Ecto neural progenitor cell (in vitro differentiated cells): ENCODE results near the gene ITGA3.
"Not testable (repeated sequence)": the region's sequence is repeated elsewhere in the genome, so short reads cannot be mapped to it uniquely, and the experiment has no call there.

Experiments
- DNase-seq: peaks from one replicate; pipeline ENCODE4 v3.0.0-alpha.2; 2018; ENCODE audit warnings: low spot score

The ITGA3 gene

GRCh38 chr17:50035421-50035879 is 20.5 kb upstream of the ITGA3 start:
- peak; percentile 49 for DNase-seq

GRCh38 chr17:50035945-50036344 is 20.0 kb upstream of the ITGA3 start:
- no peak for DNase-seq

GRCh38 chr17:50036455-50037261 is 19.3 kb upstream of the ITGA3 start:
- DNase-seq = no peak

- no peak for DNase-seq
These were observed 18.4 kb upstream of the ITGA3 start for GRCh38 chr17:50037321-50038107.

- no peak for DNase-seq
These were observed 16.9 kb upstream of the ITGA3 start for GRCh38 chr17:50039058-50039457.

DNA sequence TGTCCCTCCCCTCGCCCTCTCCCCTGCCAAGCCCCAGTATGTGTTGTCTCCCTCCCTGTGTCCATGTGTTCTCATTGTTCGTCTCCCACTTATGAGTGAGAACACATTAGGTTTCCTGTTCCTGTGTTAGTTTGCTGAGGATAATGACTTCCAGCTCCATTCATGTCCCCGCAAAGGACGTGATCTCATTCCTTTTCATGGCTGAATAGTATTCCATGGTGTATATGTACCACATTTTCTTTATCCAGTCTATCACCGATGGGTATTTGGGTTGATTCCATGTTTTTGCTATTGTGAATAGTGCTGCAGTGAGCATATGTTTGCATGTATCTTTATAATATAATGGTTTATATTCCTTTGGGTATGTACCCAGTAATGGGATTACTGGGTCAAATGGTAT is 15.4 kb upstream of the ITGA3 start:
- not testable (repeated sequence) for DNase-seq

GRCh38 chr17:50042211-50042610 is 13.7 kb upstream of the ITGA3 start:
- DNase-seq = no peak

DNA sequence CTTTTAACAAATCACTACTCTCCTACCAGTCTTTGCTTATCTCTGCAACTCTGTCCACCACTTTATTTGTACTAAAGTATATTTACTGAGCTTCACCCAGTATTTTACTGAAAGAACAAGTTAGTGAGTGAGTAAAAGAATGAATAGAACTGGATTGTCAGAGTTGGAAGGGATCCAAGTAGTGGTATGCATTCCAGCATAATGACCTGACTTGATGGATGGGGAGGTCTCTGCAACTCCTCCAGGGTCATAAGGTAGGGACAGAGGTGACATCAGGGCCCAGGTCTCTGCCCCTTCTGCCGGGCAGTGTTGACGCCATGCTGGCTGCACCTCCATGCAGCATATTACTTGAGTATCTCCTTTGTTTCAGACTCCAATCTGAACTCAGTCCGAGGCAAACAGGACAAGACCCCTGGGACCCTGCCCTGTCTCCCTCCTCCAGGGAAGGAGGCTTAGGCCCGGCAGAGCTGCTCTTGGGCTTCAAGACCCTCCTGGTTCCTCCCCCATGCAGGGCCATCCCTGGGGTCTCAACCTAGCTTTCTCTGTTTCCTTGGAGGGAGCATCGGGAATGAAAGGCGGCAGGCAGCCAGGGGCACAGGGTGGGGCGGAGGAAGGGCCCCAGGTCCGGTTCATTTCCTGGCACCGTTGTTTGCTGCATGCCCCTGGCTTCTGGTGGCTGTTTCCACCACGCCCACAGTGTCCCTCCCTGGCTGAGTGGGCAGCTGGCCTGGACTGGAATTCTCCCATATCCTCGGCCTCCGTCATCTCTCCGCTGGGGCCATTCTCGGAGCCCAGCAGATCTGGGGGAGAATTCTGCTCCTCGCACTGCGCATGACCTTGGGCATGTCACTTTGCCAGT is 12.4 kb upstream of the ITGA3 start:
- DNase-seq = no peak

DNA sequence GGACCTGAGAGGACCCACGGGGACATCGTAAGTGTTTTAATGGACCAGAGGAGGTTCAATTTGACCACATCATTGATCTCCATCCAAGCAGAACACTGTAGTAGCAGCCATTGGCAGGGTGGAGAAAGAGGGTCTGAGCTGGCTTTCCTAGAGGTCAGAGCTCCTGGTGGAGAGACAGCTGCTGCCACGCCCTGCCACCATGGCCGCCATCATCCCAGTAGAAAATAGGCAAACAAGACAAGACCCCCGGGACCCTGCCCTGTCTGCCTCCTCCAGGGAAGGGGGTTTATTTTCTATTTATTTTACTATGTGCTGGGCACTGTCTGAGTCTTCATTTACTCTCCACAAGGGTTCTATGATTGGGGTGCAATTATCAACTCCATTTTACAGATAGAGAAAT is 11.4 kb upstream of the ITGA3 start:
- DNase-seq = no peak

DNA sequence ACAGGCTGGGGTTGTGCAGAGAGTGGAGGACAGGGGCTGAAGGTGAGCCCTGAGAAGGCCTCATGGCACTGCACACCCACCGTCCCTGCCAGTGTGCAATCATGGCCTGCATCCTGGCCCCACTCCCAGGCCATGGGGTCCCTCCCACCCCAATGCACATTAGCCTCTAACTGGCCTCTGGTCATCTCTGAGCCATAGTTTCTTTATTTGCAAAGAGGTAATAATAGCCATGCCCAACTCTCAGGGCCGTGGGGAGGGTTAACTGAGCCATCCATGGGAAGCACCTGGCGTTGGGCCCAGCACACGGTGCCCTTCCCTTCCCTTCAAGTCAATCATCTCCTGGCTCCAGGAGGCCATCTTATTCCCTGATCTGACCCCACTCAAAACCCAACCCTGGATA is 10.8 kb upstream of the ITGA3 start:
- no peak for DNase-seq

- no peak for DNase-seq
These were observed 9.7 kb upstream of the ITGA3 start for GRCh38 chr17:50046179-50046578.

DNA sequence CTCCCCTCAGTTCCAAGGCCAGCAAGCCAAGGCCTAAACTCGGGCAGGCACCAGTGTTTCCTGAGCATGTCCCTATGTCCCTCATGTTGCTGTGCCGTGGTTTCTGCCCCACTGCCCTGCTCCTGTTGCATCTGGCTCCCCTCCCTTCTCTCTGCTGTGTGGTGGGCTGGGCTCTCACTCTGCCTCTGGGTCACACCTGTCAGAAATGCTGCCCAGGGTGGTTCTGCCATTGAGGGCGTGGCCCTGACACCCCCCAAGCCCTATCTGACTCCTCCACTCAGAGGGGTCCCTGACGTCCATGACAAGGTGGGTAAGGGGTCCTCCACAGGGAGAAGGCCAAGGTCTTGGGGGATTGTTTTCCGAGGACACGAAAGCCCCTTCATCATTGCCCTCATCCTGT is 9.2 kb upstream of the ITGA3 start:
- DNase-seq = no peak

DNA sequence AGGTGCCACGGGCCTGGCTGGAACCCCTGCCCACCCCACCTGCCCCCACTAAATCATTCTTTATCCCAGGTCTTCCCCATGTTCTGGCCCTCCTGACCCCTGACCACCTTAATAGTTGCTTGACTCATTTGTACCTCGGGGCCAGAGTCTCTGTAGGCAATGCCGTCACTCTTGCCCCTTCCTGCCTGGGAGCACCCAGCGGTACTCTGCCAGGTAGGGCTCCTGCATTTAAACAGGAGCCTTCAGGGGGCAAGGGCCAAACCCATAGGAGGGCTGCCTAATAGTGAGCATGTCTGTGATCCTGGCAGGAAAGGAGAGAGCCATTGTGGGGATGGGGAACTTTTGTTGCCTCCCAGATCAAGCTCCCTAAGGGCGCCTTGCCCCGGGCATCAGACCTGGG is 8.8 kb upstream of the ITGA3 start:
- no peak for DNase-seq

GRCh38 chr17:50047488-50048126 is 8.3 kb upstream of the ITGA3 start:
- no peak for DNase-seq

GRCh38 chr17:50048146-50048720 is 7.7 kb upstream of the ITGA3 start:
- DNase-seq = no peak

GRCh38 chr17:50048988-50049387 is 6.9 kb upstream of the ITGA3 start:
- DNase-seq = no peak

DNA sequence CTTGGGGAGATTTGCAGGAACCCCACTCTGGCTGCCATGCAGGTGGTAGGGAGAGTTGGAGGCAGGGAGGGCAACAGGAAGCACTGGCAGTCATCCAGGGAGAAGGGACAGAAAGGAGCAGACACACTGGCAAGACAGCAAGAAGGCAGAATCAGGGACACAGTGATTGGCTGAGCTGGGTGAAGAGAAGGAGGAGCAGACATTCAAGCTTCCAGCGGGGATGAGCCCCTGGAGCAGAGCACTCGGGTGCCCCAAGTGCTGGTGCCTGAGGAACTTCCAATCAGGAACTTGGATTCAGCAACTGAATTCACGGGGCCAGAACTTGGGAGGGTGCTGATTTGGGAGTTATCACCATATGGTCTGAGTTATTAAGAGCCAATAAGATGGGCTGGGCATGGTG is 6.3 kb upstream of the ITGA3 start:
- DNase-seq = no peak

DNA sequence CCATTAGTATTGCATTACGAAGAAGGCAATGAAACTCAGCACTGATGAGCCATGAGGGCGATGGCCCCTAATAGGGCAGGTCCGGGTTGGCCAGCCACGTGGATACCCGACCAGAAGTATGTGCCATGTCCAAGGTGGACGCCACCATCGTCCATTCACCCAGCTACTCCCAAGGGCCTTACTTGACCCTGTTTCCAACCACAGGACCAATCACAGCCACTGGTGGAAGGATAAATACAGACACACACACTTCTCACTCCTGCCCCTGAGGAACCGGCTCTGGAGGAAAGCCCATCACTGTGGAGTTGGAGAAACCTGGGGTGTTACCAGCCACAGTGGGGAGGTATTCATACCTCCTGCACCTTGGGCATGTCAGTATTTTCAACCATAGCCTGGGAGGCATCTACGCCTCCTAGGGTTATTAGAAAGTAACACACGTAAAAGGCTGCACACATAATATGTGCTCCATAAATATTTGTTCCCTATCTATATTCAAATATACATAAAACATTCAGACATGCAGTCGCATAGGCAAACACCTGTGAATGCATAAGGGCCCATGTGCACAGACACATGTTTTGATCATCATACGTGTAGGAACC is 5.4 kb upstream of the ITGA3 start:
- DNase-seq = no peak

DNA sequence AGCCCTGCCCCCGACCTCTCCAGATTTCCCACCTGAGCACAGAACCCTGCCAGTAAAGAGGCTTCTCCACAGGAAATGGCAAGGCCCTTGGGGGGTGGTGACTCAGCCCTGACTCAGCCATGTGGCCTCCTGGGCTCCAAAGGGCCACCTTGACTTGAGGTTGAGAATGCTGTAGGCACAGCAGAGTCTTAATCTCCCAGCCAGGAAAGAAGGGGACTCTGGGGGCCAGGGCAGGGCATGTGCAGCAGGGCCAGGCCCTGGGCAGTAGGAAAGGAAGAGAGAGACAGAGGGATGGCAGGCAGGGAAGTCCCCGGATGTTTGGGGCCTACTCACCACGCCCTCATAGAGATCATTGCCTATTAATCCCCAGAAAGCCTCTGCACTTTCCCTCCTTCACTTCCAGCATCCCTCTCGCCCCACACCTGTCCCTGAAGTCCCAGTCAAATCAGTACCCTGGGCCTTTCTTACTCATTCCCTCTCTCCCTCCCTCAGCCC is 4.8 kb upstream of the ITGA3 start:
- DNase-seq = no peak

GRCh38 chr17:50051606-50052005 is 4.3 kb upstream of the ITGA3 start:
- no peak for DNase-seq

- DNase-seq = no peak
These were observed 3.6 kb upstream of the ITGA3 start for GRCh38 chr17:50052241-50052796.
